GM19324 (cell line): ENCODE data around the gene ZRANB1.

Source experiments
- ATAC-seq: cut with Tn5 transposase; IDR thresholded peaks from one replicate; pipeline ENCODE4 v1.9.1; 2021; ENCODE audit warnings: mild to moderate bottlenecking, moderate library complexity; ENCODE audit not compliant: unreplicated experiment, low FRiP score

ZRANB1 gene

DNA sequence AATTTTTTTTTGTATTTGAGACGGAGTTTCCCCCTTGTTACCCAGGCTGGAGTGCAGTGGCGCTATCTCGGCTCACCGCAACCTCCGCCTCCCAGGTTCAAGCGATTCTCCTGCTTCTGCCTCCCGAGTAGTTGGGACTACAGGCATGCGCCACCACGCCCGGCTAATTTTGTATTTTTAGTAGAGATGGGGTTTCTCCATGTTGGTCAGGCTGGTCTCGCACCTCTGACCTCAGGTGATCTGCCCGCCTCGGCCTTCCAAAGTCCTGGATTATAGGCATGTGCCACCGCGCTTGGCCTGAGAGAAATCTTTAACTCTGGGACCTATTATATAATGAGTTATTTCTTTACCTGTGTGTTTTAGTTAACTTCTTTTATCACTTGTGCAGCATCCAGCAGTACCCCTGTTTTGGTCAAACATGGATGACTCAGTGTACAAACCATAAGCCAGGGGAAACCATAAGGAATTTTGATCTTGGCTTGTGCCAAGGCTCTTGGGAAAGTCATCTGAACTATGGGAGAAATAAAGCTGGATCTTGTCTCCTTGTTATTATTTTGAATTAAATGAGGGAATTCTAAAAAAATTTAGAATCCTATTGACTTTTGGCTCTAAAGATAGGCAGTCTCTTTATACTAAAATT, 23.6 kb upstream of the ZRANB1 start:
- no peak for ATAC-seq

DNA sequence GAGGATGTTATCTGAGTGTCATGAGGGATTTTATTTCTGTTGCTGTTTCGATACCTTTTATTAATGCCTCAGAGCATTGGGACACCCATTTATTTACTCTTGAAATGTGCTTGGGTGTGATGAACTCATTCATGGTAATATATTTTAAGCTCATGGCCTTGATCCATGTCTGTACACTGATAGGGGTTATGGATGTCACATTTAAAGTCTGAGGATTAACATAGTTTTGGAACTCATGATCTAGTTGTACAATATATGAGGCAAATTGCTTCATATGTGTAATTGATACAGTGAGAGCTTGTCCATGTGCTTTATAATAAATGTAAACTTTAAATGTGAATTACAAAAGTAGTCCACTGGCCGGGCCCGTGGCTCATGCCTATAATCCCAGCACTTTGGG, 23.0 kb upstream of the ZRANB1 start:
- no peak for ATAC-seq

DNA sequence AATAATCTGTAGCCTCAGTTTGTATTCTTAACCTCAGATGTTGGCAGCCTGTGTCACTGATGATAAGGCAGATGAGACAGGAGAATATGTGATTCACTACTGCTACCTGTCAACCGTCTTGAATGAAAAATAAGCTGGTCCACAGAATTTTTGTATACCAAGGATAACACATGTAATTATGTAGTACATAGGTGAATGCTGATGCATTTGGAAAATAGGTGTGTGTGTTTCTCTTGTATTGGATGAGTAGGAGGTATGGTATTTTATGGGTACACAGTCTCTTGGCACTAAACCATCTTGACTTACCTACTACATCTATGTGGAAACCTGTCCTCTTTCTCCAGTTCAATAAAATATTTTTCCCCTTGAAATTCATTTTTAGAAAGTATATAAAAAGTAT, 20.7 kb upstream of the ZRANB1 start:
- ATAC-seq, result no peak

DNA sequence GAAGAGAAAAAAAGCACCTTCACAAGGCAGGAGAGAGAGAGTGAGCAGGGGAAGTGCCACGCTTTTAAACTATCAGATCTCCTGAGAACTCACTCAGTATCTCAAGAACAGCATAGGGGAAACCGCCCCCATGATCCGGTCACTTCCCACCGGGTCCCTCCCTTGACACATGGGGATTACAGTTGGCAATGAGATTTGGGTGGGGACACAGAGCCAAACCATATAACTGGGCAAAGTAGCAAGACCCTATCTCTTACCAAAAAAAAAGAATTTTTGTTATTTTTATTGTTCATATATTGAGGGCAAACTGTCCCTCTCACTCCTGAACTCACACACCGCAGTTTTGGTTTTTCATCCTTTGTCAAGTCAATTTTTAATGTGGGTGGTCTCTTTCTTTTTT, 18.2 kb upstream of the ZRANB1 start:
- ATAC-seq, result no peak

DNA sequence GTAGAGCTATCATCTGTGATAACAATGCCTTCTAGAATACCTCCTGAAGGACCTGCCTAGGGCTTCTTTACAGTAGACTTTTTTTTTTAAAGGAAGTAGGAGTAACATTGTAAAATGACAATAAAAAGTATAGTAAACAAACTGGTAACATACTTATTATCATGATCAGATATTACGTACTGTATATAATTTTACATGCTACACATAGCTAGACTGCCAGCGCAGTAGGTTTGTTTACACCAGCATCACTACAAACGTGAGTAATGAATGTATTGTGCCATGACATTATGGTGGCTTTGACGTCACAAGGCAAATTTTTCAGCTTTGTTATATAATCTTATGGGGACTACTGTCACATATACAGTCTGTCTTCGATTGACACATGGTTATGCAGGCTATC, 15.4 kb upstream of the ZRANB1 start:
- ATAC-seq, result no peak

DNA sequence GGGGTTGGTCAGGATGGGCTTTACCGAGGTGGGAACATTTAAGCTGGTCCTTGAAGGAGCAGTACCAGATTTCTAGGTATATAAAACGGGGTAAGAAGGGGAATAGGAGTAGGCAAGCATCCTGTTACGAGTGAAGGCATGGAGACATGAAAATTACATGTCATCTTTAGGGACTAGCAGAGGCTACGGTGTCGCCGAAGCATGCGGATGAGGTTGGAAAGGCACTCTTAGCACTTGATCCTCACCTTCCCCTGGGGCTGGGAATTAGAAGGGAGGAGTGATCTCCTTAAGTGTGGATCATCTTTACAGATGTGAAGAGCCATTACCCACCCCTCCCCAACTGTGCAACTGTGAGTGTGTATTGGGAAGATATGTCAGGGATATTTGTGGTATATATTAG, 13.8 kb upstream of the ZRANB1 start:
- ATAC-seq, result no peak

DNA sequence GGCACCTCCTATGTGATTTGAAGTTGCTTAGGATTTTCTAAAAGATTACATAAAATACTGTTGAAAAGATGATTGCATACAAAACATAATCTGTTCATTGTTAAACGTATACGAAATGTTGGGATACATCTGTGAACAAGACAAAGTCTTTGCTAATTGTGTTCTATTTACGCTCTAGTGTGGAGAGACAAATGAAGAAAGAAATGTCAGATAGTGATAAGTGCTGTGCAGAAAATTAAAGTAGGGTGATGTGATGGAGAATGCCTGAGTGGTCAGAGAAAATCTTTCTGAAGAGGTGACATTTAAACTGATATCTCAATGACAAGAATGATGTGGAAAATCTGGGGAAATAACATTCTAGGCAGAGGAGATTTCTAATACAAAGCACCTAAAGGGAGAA, 13.4 kb upstream of the ZRANB1 start:
- ATAC-seq, result no peak

DNA sequence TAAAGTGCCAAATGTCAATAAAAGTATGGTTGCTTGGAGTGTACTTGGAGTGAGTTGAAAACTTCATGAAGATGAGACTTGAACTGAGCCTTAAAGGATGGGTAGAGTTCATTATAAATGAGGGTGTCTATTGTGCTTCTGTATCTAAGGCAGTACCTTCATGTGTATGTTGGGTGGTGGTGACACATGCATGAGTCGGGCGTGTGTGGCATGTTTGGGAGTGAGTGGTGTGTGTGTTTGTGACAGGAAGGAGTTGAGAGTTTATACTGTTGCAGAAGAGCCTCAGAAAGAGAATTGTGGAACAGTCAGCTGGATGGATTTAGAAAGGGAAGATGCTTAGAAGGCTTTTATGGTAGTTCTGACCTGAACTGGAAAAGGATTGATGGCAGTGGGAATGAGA, 6.0 kb upstream of the ZRANB1 start:
- no peak for ATAC-seq

DNA sequence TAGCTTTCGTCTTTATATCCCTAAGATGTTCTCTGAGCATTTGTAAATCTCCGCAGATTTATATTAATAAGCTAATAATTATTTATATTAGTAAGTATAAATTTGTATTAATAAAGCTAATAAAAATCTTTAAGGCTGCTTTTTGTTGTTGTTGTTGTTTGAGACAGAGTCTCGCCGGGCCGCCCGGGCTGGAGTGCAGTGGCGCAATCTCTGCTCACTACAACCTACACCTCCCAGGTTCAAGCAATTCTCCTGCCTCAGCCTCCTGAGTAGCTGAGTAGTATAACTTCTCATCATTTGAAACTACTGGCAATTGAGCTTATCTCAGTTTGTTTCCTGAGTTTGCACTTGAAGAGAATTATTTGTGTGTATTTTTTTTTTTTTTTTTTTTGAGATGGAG, 5.1 kb upstream of the ZRANB1 start:
- no peak for ATAC-seq

DNA sequence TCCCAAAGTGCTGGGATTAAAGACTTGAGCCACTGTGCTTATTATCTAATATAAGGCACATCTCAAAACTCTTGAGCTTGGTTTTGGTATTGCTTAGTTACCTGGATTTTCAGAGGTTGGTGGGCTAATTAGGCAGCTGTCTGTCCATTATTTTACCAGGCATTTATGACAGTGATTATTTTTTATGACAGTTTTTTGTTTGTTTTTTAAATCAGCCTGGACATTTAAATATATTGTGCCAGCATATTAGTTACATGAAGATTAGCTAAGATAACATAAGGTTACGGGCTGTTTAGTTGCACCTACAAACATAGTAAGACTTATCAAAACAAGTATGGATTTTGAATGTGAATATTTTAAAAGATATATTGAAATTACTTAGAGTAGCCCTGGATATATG, 2.6 kb upstream of the ZRANB1 start:
- ATAC-seq, result no peak

DNA sequence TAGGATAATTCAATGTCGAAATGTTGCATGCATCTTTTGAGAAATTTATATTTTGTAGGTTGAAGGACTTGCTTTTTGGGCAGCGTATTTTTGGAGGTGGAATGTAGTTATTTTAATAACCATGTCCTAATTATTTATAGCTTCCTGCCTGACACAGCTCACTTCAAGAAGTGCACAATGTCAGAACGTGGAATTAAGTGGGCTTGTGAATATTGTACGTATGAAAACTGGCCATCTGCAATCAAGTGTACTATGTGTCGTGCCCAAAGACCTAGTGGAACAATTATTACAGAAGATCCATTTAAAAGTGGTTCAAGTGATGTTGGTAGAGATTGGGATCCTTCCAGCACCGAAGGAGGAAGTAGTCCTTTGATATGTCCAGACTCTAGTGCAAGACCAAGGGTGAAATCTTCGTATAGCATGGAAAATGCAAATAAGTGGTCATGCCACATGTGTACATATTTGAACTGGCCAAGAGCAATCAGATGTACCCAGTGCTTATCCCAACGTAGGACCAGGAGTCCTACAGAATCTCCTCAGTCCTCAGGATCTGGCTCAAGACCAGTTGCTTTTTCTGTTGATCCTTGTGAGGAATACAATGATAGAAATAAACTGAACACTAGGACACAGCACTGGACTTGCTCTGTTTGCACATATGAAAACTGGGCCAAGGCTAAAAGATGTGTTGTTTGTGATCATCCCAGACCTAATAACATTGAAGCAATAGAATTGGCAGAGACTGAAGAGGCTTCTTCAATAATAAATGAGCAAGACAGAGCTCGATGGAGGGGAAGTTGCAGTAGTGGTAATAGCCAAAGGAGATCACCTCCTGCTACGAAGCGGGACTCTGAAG, 620 bp downstream of the ZRANB1 start:
- no peak for ATAC-seq

DNA sequence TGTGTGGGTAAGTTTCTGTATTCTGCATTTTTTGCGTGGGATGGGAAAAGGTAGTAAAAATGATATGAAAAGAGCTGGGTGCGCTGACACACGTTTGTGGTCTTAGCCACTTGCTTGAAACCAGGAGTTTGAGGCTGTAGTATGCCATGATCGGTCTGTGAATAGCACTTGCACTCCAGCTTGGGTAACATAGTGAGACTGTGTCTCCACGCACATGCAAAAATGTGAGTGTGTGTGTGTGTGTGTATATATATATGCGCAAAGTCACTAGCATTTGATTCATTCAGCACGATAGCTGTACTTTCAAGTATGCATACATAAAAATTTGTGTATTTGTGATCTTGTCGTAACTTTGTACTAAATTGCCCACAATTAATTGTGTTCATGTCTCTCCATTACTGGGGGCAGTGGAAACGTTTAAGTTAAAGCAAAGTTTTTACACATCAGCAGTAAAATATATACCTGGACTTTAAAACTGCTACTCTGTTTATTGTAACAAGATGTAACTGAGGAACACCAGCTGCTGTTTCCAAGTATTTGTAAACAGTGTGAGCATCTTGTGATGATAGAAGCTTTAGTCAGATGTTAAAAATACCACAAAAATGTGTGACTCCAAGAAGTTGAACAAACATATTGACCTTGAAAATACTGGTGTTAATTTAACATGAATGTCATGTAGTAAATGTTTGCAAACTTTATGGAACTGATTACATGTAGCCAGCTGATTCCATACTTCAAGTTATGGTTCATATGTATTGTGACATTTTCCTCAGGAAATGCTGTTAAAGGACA, 1.6 kb downstream of the ZRANB1 start:
- ATAC-seq, result no peak

DNA sequence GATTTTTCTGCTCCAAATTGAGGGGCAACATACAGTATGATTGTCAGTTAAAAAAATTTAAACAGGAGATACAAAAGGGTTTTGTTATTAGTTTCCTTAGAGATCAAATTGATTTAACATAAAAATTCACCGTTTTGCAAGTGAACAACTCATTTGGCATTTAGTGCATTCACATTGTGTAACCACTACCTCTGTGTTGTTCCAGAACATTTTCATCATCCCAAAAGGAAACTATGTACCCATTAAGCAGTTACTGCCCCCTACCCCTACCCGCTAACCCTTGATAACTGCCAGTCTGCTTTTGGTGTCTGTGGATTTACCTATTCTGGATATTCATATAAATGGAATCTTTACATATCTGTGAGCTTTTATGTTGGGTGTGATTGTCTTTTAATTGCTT, 3.1 kb downstream of the ZRANB1 start:
- no peak for ATAC-seq

DNA sequence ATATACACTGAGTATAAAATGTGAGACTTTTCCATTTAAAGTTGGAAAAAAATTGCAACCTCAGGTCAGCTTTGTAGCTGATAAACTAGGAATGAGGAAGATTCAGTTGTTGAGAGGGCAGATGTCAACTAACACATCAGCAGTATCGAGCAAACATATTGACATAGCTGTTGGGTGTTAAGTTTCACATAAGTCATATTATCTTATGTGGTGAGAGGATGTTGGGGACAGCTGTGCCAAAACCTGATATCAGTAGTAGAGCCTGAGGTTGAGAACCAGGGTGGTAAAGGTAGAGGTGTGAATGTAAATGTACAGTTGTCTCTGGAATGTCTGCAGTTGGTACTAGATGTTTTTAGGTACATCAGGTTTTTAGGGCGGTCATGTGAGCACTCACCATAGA, 5.0 kb downstream of the ZRANB1 start:
- ATAC-seq, result no peak

DNA sequence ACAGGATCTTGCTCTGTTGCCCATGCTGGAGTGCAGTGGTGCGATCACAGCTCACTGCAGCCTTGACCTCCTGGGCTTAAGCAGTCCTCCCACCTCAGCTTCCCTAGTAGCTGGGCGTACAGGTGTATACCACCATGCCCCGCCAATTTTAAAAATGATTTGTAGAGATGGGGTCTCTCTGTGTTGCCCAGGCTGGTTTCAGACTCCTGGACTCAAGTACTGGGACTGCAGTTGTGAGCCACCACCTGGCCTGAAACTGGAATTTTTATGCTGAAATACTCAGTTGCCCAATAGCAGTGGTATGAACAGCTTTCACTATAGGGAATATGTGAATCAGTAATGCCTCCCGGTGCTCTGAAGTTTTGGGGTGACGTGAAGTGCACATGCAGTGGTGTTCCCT, 7.6 kb downstream of the ZRANB1 start:
- ATAC-seq, result no peak

DNA sequence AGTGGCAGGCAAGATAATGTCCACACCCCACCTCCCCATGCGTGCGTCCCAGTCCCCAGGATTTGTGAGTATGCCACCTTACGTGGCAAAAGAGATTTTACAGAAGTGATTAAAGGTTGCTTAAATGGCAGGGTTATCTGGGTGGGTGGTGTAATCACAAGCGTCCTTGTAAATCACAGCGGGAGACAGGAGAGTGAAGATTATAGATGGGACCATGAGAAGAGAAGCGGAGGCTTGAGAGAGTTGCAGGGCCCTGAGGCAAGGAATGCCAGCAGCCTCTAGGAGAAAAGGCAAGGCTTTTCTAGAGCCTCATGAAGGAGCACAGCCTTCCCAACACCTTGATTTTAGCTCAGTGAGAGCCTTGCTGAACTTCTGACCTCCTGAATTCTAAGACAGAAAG, 10.2 kb downstream of the ZRANB1 start:
- ATAC-seq, result no peak

DNA sequence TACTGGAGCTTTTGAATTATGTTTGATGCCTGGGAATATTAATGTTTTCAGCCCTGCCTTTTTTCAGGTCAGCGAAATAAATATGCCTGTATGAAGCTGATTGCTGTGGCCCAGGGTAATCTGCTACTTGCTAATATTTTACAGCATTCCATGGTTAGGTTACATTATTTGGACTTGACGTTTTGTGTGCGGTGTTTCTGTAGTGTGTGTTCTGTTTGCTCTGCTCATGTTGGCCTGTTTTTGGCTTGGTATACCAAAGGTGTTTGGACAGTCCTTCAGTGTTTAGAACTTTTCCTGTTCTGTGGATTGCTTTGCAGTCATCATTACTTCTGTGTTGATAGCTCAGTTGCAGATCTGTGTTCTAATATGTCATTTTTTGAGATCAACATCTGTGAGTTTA, 11.5 kb downstream of the ZRANB1 start:
- no peak for ATAC-seq

DNA sequence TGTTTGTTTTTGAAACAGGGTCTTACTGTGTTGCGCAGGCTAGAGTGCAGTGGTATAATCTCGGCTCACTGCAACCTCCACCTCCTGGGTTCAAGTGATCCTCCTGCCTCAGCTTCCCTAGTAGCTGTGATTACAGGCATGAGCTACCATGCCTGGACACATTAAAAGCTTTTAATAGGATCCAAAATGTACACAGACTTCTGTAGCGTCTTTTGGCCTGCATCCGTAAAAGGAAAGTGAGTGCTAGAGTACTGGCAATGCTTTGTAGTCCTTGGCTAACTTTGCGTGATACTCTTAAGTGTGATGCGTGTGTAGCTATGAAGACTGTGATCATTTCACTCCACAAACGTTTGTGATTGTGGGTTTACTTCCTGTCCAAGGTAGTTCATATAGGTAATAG, 13.3 kb downstream of the ZRANB1 start:
- ATAC-seq, result no peak

DNA sequence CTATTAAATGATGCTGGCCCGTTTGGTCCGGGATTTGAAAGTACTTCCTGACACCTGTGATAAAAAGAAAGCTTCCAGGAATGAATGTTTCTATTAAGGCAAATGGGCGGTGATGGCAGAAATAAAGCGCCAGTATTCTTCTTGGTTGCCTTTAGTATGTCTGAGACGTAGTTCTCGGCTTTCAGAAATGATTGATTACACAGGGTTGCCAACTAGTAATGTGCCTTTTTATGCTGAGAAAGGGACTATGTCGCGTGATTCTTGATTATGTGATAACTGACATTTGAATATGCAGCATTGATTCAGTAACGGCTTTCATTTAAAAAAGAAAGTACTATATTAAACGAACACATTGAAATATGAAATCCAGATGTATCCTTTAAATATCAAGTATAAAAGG, 13.9 kb downstream of the ZRANB1 start:
- no peak for ATAC-seq

DNA sequence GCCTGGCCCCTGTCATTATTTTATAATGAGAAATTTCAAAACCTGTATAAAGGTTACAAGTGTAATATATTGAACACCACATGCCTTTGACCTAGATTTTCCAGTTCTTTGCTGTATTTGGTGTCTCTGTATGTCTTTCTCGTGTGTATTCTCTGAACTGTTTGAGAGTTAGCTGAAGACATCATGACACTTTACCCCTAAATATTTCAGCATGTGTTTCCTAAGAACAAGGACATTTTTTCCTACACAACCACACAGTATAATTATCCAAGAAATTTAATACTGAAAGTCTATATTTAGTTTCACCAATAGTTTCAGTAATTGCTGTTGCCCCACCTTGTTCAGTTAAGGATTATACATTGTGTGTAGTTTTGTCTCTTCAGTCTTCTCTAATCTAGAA, 14.8 kb downstream of the ZRANB1 start:
- no peak for ATAC-seq

DNA sequence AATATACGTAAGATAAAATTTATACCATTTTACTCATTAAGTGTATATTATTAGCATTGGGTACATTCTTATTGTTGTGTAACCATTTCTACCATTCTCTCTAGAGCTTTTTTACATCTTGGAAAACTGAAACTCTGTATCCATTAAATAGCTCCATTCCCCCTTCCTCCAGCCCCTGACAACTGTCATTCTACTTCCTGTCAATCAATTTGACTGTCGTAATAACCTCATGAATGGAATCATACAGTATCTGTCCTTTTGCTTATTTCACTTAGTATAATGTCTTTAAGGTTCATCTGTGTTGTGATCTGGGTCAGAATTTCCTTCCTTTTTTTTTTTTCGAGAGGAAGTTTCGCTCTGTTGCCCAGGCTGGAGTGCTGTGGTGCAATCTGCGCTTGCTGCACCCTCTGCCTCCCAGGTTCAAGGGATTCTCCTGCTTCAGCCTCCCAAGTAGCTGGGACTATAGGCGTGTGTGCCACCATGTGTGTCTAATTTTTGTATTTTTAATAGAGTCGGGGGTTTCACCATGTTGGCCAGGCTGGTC, 15.6 kb downstream of the ZRANB1 start:
- ATAC-seq, result no peak
